Kidney capillary endothelial cell (primary cell): ENCODE data around the gene DHX15.

Experiments
- DNase-seq: peaks from one replicate; pipeline ENCODE4 v3.0.0-alpha.2; 2018; ENCODE audit warnings: low spot score

Gene DHX15

DNA sequence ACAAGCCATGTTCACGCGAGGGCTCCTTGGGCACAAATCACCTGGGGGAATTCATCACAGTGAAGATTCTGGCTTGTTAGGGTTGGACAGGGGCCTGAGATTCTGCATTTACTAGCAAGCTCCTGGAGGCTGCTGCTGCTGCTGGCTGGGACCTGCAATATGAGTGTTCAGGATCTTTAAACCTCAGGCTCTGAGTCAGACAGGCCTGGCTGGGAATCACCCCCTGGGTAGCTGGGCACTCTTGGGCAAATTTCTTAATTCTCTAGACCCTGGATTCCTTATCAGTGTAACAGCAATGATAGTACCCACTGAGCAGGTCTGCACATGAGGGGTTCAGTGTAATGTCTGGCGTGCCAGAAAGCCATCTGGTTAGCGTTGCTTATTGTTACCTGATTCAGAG is 101.5 kb downstream of the DHX15 start:
- DNase-seq, result no peak

DNA sequence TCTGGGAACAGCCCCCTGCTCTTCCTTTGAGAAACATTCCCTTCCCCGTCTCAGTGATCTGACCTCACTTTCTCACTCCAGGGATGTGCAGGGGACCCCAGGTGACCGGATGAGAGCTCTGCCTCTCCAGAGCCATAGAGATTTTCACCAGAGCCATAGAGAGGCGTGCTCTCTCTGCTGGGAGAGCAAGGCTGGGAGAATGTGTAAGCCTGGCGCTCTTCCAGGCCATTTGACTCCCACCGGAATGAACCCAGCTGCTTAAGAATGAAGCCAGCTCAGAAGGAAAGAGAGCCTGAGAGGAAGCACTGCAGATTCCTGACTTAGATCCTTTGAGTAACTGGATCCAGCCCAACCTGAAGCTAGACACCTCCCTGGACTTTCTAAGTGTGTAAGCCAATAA is 106.4 kb downstream of the DHX15 start:
- peak; percentile 40 for DNase-seq
